Measurements from ENCODE around the gene ACTL8. TPM values are rescaled to one million over a fixed set of nuclear protein-coding genes. Genes with fewer than 3 reads are reported as not detected.

ACTL8 gene
- total and polyA plus RNA-seq, 2 of the 4 experiments (the other 2 are of a cell fraction) = under 0.01 to 0.07 TPM

- peak overlapping the region; percentile 57; the same call in 1 of the 2 replicates for H4K5ac ChIP-seq (ENCODE audit: low read depth, low read length)
- peak overlapping the region; percentile 38; the same call in 1 of the 2 replicates for H2BK20ac ChIP-seq (ENCODE audit: low read depth, low read length)
- BruUV-seq (replicated peaks) = no TSS peak
- CTCF ChIA-PET = no interaction called here
- H3K9ac ChIP-seq (ENCODE audit: low read depth, low read length) = no peak overlapping the region
- 0 out of 4 replicates have a peak overlapping the region, but pooled peaks have one; percentile 23 to 33 for H4K8ac ChIP-seq (ENCODE audit: low read depth in 2 of 2, low read length in 2 of 2)
- H3K27ac ChIP-seq (ENCODE audit: insufficient read depth, low read length) = no peak overlapping the region
- POLR2A ChIA-PET (ENCODE audit: unreplicated experiment) = no interaction called here
- WGBS, 2 experiments (ENCODE audit: extremely low coverage in 2 of 2, insufficient read length in 1 of 2) = 50% methylated on average over 2 of the region's 3 CpGs; no CpG with 5 or more reads in 1 of the 2 experiments
- in situ Hi-C loops (cut with MboI; ENCODE audit: low sequenced_read_pairs) = no loop called here
- no peak overlapping the region for H2AK9ac ChIP-seq (replicated peaks; ENCODE audit: low read depth, low read length, poor library complexity)
- H3K79me1 ChIP-seq (ENCODE audit: low read depth in 1 of 2, low read length in 2 of 2) = no peaks in the 10 kb centered on the region
- peak overlapping the region; percentile 29; the same call in 1 of the 2 replicates for H3K4ac ChIP-seq (ENCODE audit: low read depth, low read length)
- peak overlapping the region; percentile 81 for H2AFZ ChIP-seq (replicated peaks; ENCODE audit: low read length, poor library complexity)
- dilution Hi-C loops (cut with HindIII; ENCODE audit: low sequenced_read_pairs, unreplicated experiment) = no loop called here
- peaks cover 2% of the 10 kb centered on the region; the same call in 1 of the 2 replicates for H3K9me3 ChIP-seq (ENCODE audit: control insufficient read depth, insufficient read depth, low read length)
- H3K4me3 ChIP-seq (ENCODE audit: insufficient read depth, low read depth, low read length) = no peak overlapping the region
- H3K18ac ChIP-seq (ENCODE audit: low read depth, low read length) = peak overlapping the region; percentile 3; the same call in 1 of the 2 replicates
- DNase-seq = peak; percentile 62
- no peaks in the 10 kb centered on the region for H4K20me1 ChIP-seq (ENCODE audit: insufficient read depth, low read length)
- intact Hi-C loops (cut with micrococcal nuclease) = no loop called here
- H2BK120ac ChIP-seq (ENCODE audit: low read depth, low read length) = peak overlapping the region; percentile 65; the same call in 1 of the 2 replicates
- no peak overlapping the region for H3K4me2 ChIP-seq (ENCODE audit: low read depth, low read length)
- peak overlapping the region; percentile 22 for H2BK5ac ChIP-seq (ENCODE audit: low read depth, low read length, poor library complexity, severe bottlenecking)
- H3K27me3 ChIP-seq (ENCODE audit: control insufficient read depth, insufficient read depth, low read length) = no peaks in the 10 kb centered on the region
- H3K56ac ChIP-seq (ENCODE audit: extremely low read depth, insufficient read depth, low read length) = no peak overlapping the region
- H2AK5ac ChIP-seq (ENCODE audit: low read depth, low read length) = 0 out of 2 replicates have a peak overlapping the region, but pooled peaks have one; percentile 4
- peaks cover 10% of the 10 kb centered on the region for H3K9me1 ChIP-seq (ENCODE audit: insufficient read depth, low read length)
- peak overlapping the region; percentile 21; the same call in 2 of the 3 replicates for H2BK15ac ChIP-seq (ENCODE audit: low read depth, low read length)
- H3K36me3 ChIP-seq (ENCODE audit: control insufficient read depth, insufficient read depth, low read length) = no peaks in the 10 kb centered on the region
- no peak for ATAC-seq (ENCODE audit: low read depth)
- TF ChIP-seq ELK1 (IDR thresholded peaks at IDR 0.05; ENCODE audit: borderline replicate concordance, low read depth, low read length) = no peak
- TF ChIP-seq MXI1 (IDR thresholded peaks at IDR 0.05; ENCODE audit: borderline replicate concordance, low read depth, low read length) = no peak
- no peak for TF ChIP-seq BHLHE40 (IDR thresholded peaks at IDR 0.05; ENCODE audit: low read depth, low read length)
- H3K14ac ChIP-seq (replicated peaks; ENCODE audit: low read depth, low read length) = no peak overlapping the region
- H3K23ac ChIP-seq (ENCODE audit: low read depth, low read length) = no peak overlapping the region
- peaks cover 36% of the 10 kb centered on the region for H3K4me1 ChIP-seq (ENCODE audit: control insufficient read depth, insufficient read depth, low read length)
- H4K91ac ChIP-seq (ENCODE audit: insufficient read depth, low read depth, low read length) = peak overlapping the region; percentile 56
These were observed 114.7 kb downstream of the ACTL8 start for GRCh38 chr1:17869815-17870214.

Measured in IMR-90 (cell line).